IMR-90 (cell line): ENCODE data around the gene LRP5. TPM values are rescaled to one million over a fixed set of nuclear protein-coding genes. Genes with fewer than 3 reads are reported as not detected.

Source experiments
- ATAC-seq: fragments of 200-7000 bp; cut with Tn5 transposase; 2 replicates; pipeline ENCODE4 v1.9.1; 2020; ENCODE audit warnings: low read depth, mild to moderate bottlenecking, moderate library complexity
- BruUV-seq: library from RNA; stranded (reverse); fragments of 400-500 nt; replicated peaks from 2 replicates; lab custom pipeline; 2021; lab: Mats Ljungman, UMichigan
- CTCF ChIA-PET: fragments of 300-600 bp; formaldehyde crosslinking; extraction: SDS; loops from one replicate; lab custom pipeline; 2021; ENCODE audit warnings: antibody characterized with exemption; lab: Yijun Ruan, JAX
- POLR2A ChIA-PET: fragments of 300-600 bp; sonication (Branson Sonifier 250); formaldehyde crosslinking; loops from one replicate; lab custom pipeline; 2022; ENCODE audit warnings: antibody characterized with exemption; ENCODE audit not compliant: unreplicated experiment; lab: Charles Lee
- DNase-seq: peaks from one replicate; pipeline ENCODE4 v3.0.0; 2013
- H2AFZ ChIP-seq: replicated peaks from 2 replicates; pipeline ENCODE3; 2013; ENCODE audit warnings: low read length, mild to moderate bottlenecking; ENCODE audit not compliant: poor library complexity
- H2AK5ac ChIP-seq: 2 replicates; pipeline ENCODE4 v1.6.1; 2013; ENCODE audit warnings: low read depth, low read length, inconsistent platforms
- H2AK9ac ChIP-seq: replicated peaks from 2 replicates; pipeline ENCODE3; 2013; ENCODE audit warnings: mild to moderate bottlenecking, low read depth, low read length, moderate library complexity; ENCODE audit not compliant: poor library complexity
- H2BK120ac ChIP-seq: 2 replicates; pipeline ENCODE4 v1.6.1; 2013; ENCODE audit warnings: low read depth, low read length, inconsistent platforms
- H2BK15ac ChIP-seq: 3 replicates; pipeline ENCODE4 v1.6.1; 2013; ENCODE audit warnings: low read depth, low read length, inconsistent platforms
- H2BK20ac ChIP-seq: 2 replicates; pipeline ENCODE4 v1.6.1; 2013; ENCODE audit warnings: low read depth, mild to moderate bottlenecking, inconsistent platforms, low read length, moderate library complexity
- H2BK5ac ChIP-seq: 2 replicates; pipeline ENCODE4 v1.6.1; 2013; ENCODE audit warnings: mild to moderate bottlenecking, low read depth, low read length, inconsistent platforms; ENCODE audit not compliant: poor library complexity, severe bottlenecking
- H3K14ac ChIP-seq: replicated peaks from 2 replicates; pipeline ENCODE4 v1.6.1; 2013; ENCODE audit warnings: low read depth, low read length, inconsistent platforms
- H3K18ac ChIP-seq: 2 replicates; pipeline ENCODE4 v1.6.1; 2013; ENCODE audit warnings: low read depth, low read length, control low read depth
- H3K23ac ChIP-seq: 2 replicates; pipeline ENCODE4 v1.6.1; 2013; ENCODE audit warnings: low read depth, low read length, inconsistent platforms
- H3K27ac ChIP-seq: 2 replicates; pipeline ENCODE4 v1.5.1; 2013; ENCODE audit warnings: mild to moderate bottlenecking, control low read depth, low read length; ENCODE audit not compliant: insufficient read depth
- H3K27me3 ChIP-seq: 2 replicates; pipeline ENCODE4 v1.6.1; 2013; ENCODE audit warnings: low read length; ENCODE audit not compliant: control insufficient read depth, insufficient read depth
- H3K36me3 ChIP-seq: 2 replicates; pipeline ENCODE4 v1.6.1; 2013; ENCODE audit warnings: low read length, mixed read lengths; ENCODE audit not compliant: control insufficient read depth, insufficient read depth
- H3K4ac ChIP-seq: 2 replicates; pipeline ENCODE4 v1.6.1; 2013; ENCODE audit warnings: low read depth, low read length, inconsistent platforms
- H3K4me1 ChIP-seq: 2 replicates; pipeline ENCODE4 v1.6.1; 2013; ENCODE audit warnings: low read length, mixed read lengths; ENCODE audit not compliant: control insufficient read depth, insufficient read depth
- H3K4me2 ChIP-seq: 2 replicates; pipeline ENCODE4 v1.6.1; 2013; ENCODE audit warnings: low read depth, mild to moderate bottlenecking, control low read depth, low read length, moderate library complexity
- H3K4me3 ChIP-seq: 2 replicates; pipeline ENCODE4 v1.5.1; 2013; ENCODE audit warnings: low read depth, mild to moderate bottlenecking, control low read depth, low read length, moderate library complexity; ENCODE audit not compliant: insufficient read depth
- H3K56ac ChIP-seq: 2 replicates; pipeline ENCODE4 v1.6.1; 2013; ENCODE audit warnings: low read length, inconsistent platforms; ENCODE audit not compliant: insufficient read depth; ENCODE audit errors: extremely low read depth
- H3K79me1 ChIP-seq, 2 experiments: 2 replicates each; pipeline ENCODE4 v1.6.1; 2013; ENCODE audit warnings: low read length in 2 of 2, inconsistent platforms in 1 of 2, low read depth in 1 of 2
- H3K9ac ChIP-seq: 2 replicates; pipeline ENCODE4 v1.6.1; 2013; ENCODE audit warnings: low read depth, low read length, control low read depth
- H3K9me1 ChIP-seq: 2 replicates; pipeline ENCODE4 v1.6.1; 2013; ENCODE audit warnings: low read length, inconsistent platforms; ENCODE audit not compliant: insufficient read depth
- H3K9me3 ChIP-seq: 2 replicates; pipeline ENCODE4 v1.6.1; 2013; ENCODE audit warnings: low read length; ENCODE audit not compliant: control insufficient read depth, insufficient read depth
- H4K20me1 ChIP-seq: 2 replicates; pipeline ENCODE4 v1.6.1; 2013; ENCODE audit warnings: low read length, inconsistent platforms; ENCODE audit not compliant: insufficient read depth
- H4K5ac ChIP-seq: 2 replicates; pipeline ENCODE4 v1.6.1; 2013; ENCODE audit warnings: mild to moderate bottlenecking, low read depth, low read length, control low read depth
- H4K8ac ChIP-seq, 2 experiments: 2 replicates each; pipeline ENCODE4 v1.6.1; 2013; ENCODE audit warnings: low read depth in 2 of 2, low read length in 2 of 2, control low read depth in 1 of 2, inconsistent platforms in 1 of 2
- H4K91ac ChIP-seq: 2 replicates; pipeline ENCODE4 v1.6.1; 2013; ENCODE audit warnings: low read depth, low read length, inconsistent platforms; ENCODE audit not compliant: insufficient read depth
- BHLHE40 ChIP-seq: fragments of 150-350 bp; IDR thresholded peaks from 2 replicates; pipeline ENCODE4 v1.6.1; 2016; ENCODE audit warnings: mild to moderate bottlenecking, low read depth, low read length
- CTCF ChIP-seq: conservative IDR thresholded peaks from 2 replicates; pipeline ENCODE4 v1.5.1; 2012; ENCODE audit warnings: mild to moderate bottlenecking, low read depth, low read length, improper control_type of control experiment
- MAFK ChIP-seq: IDR thresholded peaks from 2 replicates; pipeline ENCODE4 v1.6.1; 2012; ENCODE audit warnings: low read depth, low read length, improper control_type of control experiment
- MAZ ChIP-seq: IDR thresholded peaks from 2 replicates; pipeline ENCODE4 v1.6.1; 2012; ENCODE audit warnings: low read depth, mild to moderate bottlenecking, low read length, improper control_type of control experiment, moderate library complexity, borderline replicate concordance
- NFE2L2 ChIP-seq: fragments of 150-350 bp; IDR thresholded peaks from 2 replicates; pipeline ENCODE4 v1.6.1; 2016; ENCODE audit warnings: low read depth, mild to moderate bottlenecking, low read length
- POLR2A ChIP-seq: IDR thresholded peaks from 2 replicates; pipeline ENCODE4 v1.6.1; 2012; ENCODE audit warnings: mild to moderate bottlenecking, low read depth, low read length
- RCOR1 ChIP-seq: IDR thresholded peaks from 2 replicates; pipeline ENCODE4 v1.6.1; 2012; ENCODE audit warnings: mild to moderate bottlenecking, low read length, improper control_type of control experiment; ENCODE audit not compliant: insufficient replicate concordance
- RFX5 ChIP-seq: IDR thresholded peaks from 2 replicates; pipeline ENCODE4 v1.8.0; 2012; ENCODE audit warnings: low read depth, mild to moderate bottlenecking, low read length, moderate library complexity
- SMC3 ChIP-seq: fragments of 150-350 bp; IDR thresholded peaks from 2 replicates; pipeline ENCODE4 v1.6.1; 2016; ENCODE audit warnings: low read depth, mild to moderate bottlenecking, antibody characterized with exemption, low read length, moderate library complexity
- WGBS, 2 experiments: methylation state at CpG; one replicate each; pipeline versions ENCODE4 v1.1.5 to v1.1.7; 2013; ENCODE audit warnings: missing lambda C conversion rate in 2 of 2; ENCODE audit not compliant: insufficient read length in 1 of 2; ENCODE audit errors: extremely low coverage in 2 of 2; 5-methylcytosine and 5-hydroxymethylcytosine counted together
- dilution Hi-C: fragments of 300-500 bp; cut with HindIII; formaldehyde crosslinking; loops from one replicate; pipeline ENCODE4 v1.14.3; 2018; ENCODE audit warnings: low sequenced_read_pairs; ENCODE audit not compliant: unreplicated experiment
- in situ Hi-C: fragments of 300-500 bp; cut with MboI; formaldehyde crosslinking; loops from 3 replicates; pipeline ENCODE4 v1.14.3; 2019; ENCODE audit warnings: low sequenced_read_pairs, inconsistent platforms, mixed read lengths
- intact Hi-C: fragments of 100-400 bp; cut with micrococcal nuclease; formaldehyde crosslinking; loops from 2 replicates; pipeline ENCODE4 v1.10.0; 2022
- polyA plus RNA-seq, 3 experiments: library from polyadenylated mRNA; depleted of rRNA; stranded (reverse); fragments of >200 nt; gene quantifications; 2 replicates each; pipeline ENCODE4 v1.2.3, GENCODE V29; 2012; ENCODE audit warnings: low replicate concordance in 1 of 3
- total RNA-seq: library from RNA; depleted of rRNA; stranded (reverse); fragments of >200 nt; gene quantifications from 2 replicates; pipeline ENCODE4 v1.2.3, GENCODE V29; 2012

LRP5 gene
- total and polyA plus RNA-seq, 2 of the 4 experiments (the other 2 are of a cell fraction), result 10.4 to 15.0 TPM

DNA sequence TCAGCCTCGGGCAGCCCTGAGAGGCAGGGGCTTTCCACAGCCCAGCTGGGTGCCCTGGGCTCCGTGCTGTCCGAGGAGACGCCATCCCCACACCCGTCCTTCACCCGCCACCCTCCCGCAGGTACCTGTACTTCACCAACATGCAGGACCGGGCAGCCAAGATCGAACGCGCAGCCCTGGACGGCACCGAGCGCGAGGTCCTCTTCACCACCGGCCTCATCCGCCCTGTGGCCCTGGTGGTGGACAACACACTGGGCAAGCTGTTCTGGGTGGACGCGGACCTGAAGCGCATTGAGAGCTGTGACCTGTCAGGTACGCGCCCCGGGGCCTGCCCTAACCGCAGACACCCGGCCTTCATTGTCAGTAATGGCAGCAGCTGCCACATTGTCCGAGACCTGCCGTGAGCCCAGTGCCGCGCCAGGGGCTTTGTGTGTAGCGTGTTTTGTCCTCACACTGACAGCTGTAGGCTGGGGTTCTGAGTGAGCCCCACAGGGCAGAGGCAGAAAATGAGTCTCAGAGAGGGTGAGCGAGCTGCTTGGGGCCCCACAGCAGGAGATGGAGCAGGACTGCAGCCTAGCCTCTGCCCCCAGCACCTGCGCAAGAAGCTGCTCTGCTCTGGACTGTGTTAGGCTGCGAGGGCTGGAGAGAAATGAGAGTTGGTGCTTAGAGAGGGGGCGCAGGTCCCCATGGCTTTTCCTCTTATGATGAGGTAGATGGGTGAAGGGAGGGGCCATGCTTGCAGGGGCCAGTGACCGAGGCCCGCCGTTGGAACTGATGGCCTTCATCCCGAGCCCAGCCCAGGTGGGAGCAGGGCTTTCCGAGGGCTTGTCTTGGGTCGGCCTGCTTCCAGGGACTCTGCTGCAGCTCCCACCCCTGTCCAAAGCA, 112.8 kb downstream of the LRP5 start (continued):
- TF ChIP-seq CTCF, result no peak

DNA sequence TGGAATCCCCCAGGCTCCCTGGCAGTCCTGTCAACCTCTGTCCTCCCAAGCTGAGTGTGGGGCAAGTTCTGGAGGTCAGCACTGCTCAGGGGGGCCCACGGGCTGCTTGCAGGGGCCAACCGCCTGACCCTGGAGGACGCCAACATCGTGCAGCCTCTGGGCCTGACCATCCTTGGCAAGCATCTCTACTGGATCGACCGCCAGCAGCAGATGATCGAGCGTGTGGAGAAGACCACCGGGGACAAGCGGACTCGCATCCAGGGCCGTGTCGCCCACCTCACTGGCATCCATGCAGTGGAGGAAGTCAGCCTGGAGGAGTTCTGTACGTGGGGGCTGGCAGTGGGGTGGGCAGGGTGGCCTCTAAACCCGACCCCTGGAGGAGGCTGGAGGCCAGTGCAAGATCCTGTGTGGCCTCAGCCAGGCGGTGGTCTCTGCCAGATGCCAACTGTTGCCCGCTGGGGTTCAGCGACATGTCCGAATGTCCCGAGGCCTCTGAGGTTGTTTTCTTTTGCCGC, 113.5 kb downstream of the LRP5 start:
- no peak overlapping the region for H3K9ac ChIP-seq
- H2BK20ac ChIP-seq, result no peak overlapping the region
- BruUV-seq, result no TSS peak
- H2BK15ac ChIP-seq, result no peak overlapping the region
- TF ChIP-seq RFX5, result no peak
- TF ChIP-seq BHLHE40, result no peak
- no peak for TF ChIP-seq NFE2L2
- TF ChIP-seq MAZ, result no peak
- no peak for TF ChIP-seq RCOR1
- TF ChIP-seq MAFK, result no peak
- no peak for TF ChIP-seq POLR2A
- no peak for TF ChIP-seq SMC3
- no peak overlapping the region for H2AK5ac ChIP-seq
- no peak overlapping the region for H3K18ac ChIP-seq
- no peak overlapping the region for H3K56ac ChIP-seq
- no peak overlapping the region for H3K4ac ChIP-seq
- H2AFZ ChIP-seq, result no peak overlapping the region
- H3K4me2 ChIP-seq, result no peak overlapping the region
- H3K36me3 ChIP-seq, result peaks cover 59% of the 10 kb centered on the region
- H3K14ac ChIP-seq, result no peak overlapping the region
- H3K23ac ChIP-seq, result no peak overlapping the region
- H2AK9ac ChIP-seq, result no peak overlapping the region
- H4K20me1 ChIP-seq, result peaks cover 9% of the 10 kb centered on the region; the same call in 1 of the 2 replicates
- in situ Hi-C loops (no loop called here), intact Hi-C loops (no loop called here), dilution Hi-C loops (no loop called here)
- no peak overlapping the region for H3K27ac ChIP-seq
- peaks cover 14% of the 10 kb centered on the region for H3K9me3 ChIP-seq
- no peaks in the 10 kb centered on the region for H3K4me1 ChIP-seq
- no peaks in the 10 kb centered on the region for H3K27me3 ChIP-seq
- H2BK120ac ChIP-seq, result no peak overlapping the region
- H3K79me1 ChIP-seq, result peaks cover 0 to 5% of the 10 kb centered on the region in 2 experiments; a peak in 1 of 4 replicates
- no peak overlapping the region for H4K5ac ChIP-seq
- 96% methylated on average over 16 of the region's 21 CpGs; no CpG with 5 or more reads in 1 of the 2 experiments for WGBS, 2 experiments
- POLR2A ChIA-PET, result no interaction called here
- H2BK5ac ChIP-seq, result no peak overlapping the region
- no peak for DNase-seq
- CTCF ChIA-PET, result no interaction called here
- H3K4me3 ChIP-seq, result no peak overlapping the region
- H4K91ac ChIP-seq, result no peak overlapping the region
- no peaks in the 10 kb centered on the region; the same call in 1 of the 2 replicates for H3K9me1 ChIP-seq
- ATAC-seq, result no peak
- no peak overlapping the region for H4K8ac ChIP-seq
